ENCODE results near the gene LAMA2. TPM values are rescaled to one million over a fixed set of nuclear protein-coding genes. Genes with fewer than 3 reads are reported as not detected.

LAMA2 gene
- total RNA-seq, 1 experiment from 2014 or later: 4.2 TPM

GRCh38 chr6:129183681-129184301 lies 300.9 kb downstream of the LAMA2 start:
- Histone ChIP-seq H3K4ac (ENCODE audit: low read depth, low read length) (no peak overlapping the region), H3T11ph (ENCODE audit: low read length) (no peak overlapping the region), H3K14ac (ENCODE audit: insufficient read depth, low read length) (no peak overlapping the region), H3K27me3 (ENCODE audit: insufficient read depth, low read length) (no peaks in the 10 kb centered on the region), H3K9ac (ENCODE audit: extremely low read depth, insufficient read length, low read length) (no peak overlapping the region), H3K4me1 (ENCODE audit: insufficient read depth, low read length) (no peaks in the 10 kb centered on the region), H2AFZ (ENCODE audit: low read length) (no peak overlapping the region), H3K56ac (ENCODE audit: insufficient read length, low read depth, low read length) (no peak overlapping the region), H2BK20ac (ENCODE audit: low read depth, low read length, poor library complexity, severe bottlenecking) (no peak overlapping the region), H3K79me2 (ENCODE audit: insufficient read depth, low read length) (no peaks in the 10 kb centered on the region), H2BK5ac (ENCODE audit: insufficient read length, low read length) (no peak overlapping the region), H4K5ac (ENCODE audit: insufficient read length, low read depth, low read length) (no peak overlapping the region), H3K4me2 (ENCODE audit: insufficient read depth, insufficient read length, low read length) (no peak overlapping the region), H3K9me3 (ENCODE audit: control insufficient read depth, low read depth, low read length) (no peaks in the 10 kb centered on the region), H2BK12ac (ENCODE audit: insufficient read length, low read depth, low read length) (no peak overlapping the region), H3K23me2 (ENCODE audit: insufficient read length, low read depth, low read length, poor library complexity, severe bottlenecking) (no peaks in the 10 kb centered on the region), H3K23ac (ENCODE audit: insufficient read length, low read depth, low read length) (no peak overlapping the region), H2BK15ac (ENCODE audit: low read depth, low read length) (no peak overlapping the region), H3K18ac (ENCODE audit: insufficient read length, low read depth, low read length) (no peak overlapping the region), H4K8ac (replicated peaks; ENCODE audit: insufficient read length, low read depth, low read length) (no peak overlapping the region), H4K91ac (ENCODE audit: insufficient read length, low read depth, low read length) (no peak overlapping the region), H3K27ac (ENCODE audit: insufficient read length, low read depth, low read length) (no peak overlapping the region), H4K20me1 (ENCODE audit: control insufficient read depth, insufficient read depth, insufficient read length) (no peaks in the 10 kb centered on the region), H3K79me1 (ENCODE audit: insufficient read depth, low read depth, low read length, poor library complexity, severe bottlenecking) (no peaks in the 10 kb centered on the region), H2BK120ac (ENCODE audit: low read depth, low read length, poor library complexity, severe bottlenecking) (no peak overlapping the region), H2AK5ac (ENCODE audit: insufficient read length, low read length) (no peak overlapping the region)
- no peak for DNase-seq
- Mint-ChIP-seq H3K36me3 (ENCODE audit: insufficient read depth in 1 of 3, low read depth in 3 of 3) (no peaks in the 10 kb centered on the region), H3K27me3 (ENCODE audit: low read depth) (no peaks in the 10 kb centered on the region), H3K4me3 (no peak overlapping the region), H3K9me3 (no peaks in the 10 kb centered on the region), H3K4me1 (peaks cover 0 to 5% of the 10 kb centered on the region in 2 experiments; a peak in 2 of 4 replicates), H3K27ac (no peak overlapping the region)
- WGBS (ENCODE audit: extremely low coverage, insufficient read length, low lambda C conversion rate): no CpG with 5 or more reads among the region's 3 CpGs
- no peak for TF ChIP-seq CTCF (conservative IDR thresholded peaks at IDR 0.05)
